HG03460 (cell line): ENCODE results near the gene ANK3.
"Not testable (repeated sequence)": the region's sequence is repeated elsewhere in the genome, so short reads cannot be mapped to it uniquely, and the experiment has no call there.

Experiments used
- ATAC-seq: cut with Tn5 transposase; IDR thresholded peaks from one replicate; pipeline ENCODE4 v1.9.1; 2021; ENCODE audit not compliant: unreplicated experiment

Gene ANK3

DNA sequence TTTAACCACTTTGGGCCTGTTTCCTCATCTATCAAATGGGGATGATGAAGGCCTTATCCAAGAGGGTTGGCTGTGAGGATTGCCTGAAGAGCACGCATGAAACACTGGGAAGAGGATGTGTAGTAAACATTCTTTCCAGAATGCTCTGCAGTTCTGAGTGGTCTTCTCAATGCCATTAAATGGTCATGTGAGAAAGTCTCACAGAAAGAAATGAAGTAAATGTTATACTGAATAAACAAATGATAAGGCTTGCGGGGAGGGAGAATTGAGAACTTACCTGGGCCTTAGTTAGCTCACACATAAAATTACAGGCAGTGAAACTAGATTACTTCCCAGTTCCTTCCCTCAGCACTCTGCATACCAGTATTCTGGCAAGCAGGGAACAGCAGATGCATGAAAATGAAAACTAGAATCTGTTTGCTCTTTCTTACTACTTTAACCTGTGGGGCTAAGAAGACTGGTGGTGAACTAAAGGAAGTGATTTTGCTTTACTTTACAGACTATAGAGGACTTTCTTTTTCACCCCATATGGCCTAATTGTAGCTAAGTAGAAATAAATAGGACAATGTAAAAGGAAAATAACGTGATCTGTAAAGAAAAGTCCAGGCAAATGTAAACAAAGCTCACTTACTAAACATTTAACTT lies 348.1 kb downstream of the ANK3 start:
- no peak for ATAC-seq

- no peak for ATAC-seq
Measured at GRCh38 chr10:60040014-60040662, 349.5 kb downstream of the ANK3 start.

DNA sequence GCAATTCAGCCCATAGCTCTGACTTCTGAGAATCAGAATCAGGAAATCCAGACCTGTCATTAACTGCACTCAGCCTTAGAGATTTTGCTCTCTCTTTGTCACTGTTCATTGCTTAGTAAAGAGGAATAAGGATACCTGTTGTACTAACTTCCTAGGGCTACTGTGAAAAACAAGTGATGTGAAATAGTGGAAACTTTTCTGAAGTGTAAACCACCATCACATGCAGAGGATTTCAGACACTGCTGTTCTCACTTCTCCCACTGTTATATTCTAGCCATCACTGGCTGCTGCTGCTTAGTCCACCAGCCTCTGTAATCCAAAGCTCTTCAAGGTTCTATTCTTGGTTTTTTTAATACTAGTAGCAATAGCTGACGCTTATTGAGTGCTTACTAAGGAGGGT lies 353.7 kb downstream of the ANK3 start:
- no peak for ATAC-seq

GRCh38 chr10:60035375-60035774 lies 354.3 kb downstream of the ANK3 start:
- not testable (repeated sequence) for ATAC-seq

DNA sequence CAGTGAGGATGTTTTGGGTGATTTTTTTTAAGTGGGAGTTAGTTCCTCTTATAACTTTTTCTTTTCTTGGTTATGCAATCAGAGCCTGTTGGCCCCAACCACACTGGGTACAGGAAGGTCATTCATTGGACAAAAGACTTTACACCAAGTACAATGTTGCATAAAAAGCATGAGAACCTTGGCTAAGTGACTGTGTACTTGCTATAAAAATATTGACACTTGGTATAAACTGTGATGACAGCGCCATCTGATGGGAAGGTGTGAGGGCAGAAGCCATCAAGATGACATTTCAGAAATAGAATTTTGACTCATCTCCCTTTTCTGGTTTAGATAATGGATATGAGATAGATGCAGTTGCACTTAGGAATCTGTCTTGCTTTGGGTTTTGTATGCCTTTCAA lies 357.0 kb downstream of the ANK3 start:
- ATAC-seq: no peak

DNA sequence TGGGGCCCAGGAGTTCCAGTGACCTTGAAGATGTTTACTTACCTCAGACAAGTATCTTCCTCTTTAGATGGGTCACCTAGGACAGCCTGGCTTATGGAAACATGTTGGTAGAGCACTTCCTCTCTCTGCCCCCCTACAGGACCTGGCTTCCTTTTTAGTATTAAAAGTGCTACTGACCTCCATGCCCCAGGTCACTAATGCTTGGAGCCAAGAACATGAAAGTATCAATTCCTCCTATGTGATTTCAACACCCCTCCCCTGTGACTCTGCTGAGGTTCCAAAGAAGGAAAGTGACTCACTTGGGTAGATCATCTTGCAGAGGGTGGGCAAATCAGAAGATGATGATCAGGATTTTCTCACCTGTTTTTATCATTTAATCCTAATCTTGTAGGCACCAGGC lies 358.0 kb downstream of the ANK3 start:
- ATAC-seq: peak; percentile 62

- no peak for ATAC-seq
Measured at GRCh38 chr10:60031183-60031582, 358.5 kb downstream of the ANK3 start.

GRCh38 chr10:60029475-60029874 lies 360.2 kb downstream of the ANK3 start:
- ATAC-seq: no peak

GRCh38 chr10:60028081-60028480 lies 361.6 kb downstream of the ANK3 start:
- no peak for ATAC-seq

DNA sequence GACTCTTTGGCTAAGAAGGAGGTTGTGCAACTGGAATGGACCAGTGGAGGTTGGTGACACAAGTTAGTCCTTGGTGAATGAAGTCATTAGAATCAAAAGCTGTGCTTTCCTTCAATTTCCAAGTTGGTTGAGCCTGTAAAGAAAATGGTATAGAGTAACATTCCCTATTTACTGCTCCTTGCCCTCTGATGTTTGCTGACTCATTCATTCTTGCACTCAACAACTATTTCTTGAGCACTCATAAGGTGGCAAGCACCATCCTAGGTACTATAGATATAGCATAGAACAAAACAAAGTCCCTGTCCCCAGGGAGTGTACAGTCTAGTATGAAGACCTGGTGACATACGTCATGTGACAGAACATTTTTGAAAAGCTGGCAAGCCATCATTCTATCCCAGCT lies 364.4 kb downstream of the ANK3 start:
- ATAC-seq: no peak

DNA sequence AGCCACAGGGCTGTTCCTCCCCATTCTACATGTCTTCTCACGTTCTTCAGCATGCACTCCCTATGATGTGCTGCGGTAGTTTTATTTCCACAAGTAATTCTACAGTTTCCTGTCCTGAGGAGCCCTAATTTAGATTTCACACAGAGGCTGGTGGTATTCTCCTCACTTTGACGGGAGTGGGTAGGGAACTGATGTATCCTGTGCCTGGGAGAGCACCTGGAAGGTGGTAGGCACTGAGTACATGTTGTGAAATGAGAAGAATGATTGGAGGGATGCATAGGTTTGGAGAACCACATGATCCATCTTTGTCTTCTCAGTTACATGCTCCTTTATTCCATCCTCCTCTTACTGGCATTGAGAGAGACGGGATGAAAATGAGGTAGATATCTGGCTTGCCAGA lies 365.2 kb downstream of the ANK3 start:
- no peak for ATAC-seq

- ATAC-seq: no peak
Measured at GRCh38 chr10:60023155-60023877, 366.4 kb downstream of the ANK3 start.

GRCh38 chr10:60021361-60021760 lies 368.3 kb downstream of the ANK3 start:
- ATAC-seq: no peak

- ATAC-seq: no peak
Measured at GRCh38 chr10:60016794-60017193, 372.9 kb downstream of the ANK3 start.

DNA sequence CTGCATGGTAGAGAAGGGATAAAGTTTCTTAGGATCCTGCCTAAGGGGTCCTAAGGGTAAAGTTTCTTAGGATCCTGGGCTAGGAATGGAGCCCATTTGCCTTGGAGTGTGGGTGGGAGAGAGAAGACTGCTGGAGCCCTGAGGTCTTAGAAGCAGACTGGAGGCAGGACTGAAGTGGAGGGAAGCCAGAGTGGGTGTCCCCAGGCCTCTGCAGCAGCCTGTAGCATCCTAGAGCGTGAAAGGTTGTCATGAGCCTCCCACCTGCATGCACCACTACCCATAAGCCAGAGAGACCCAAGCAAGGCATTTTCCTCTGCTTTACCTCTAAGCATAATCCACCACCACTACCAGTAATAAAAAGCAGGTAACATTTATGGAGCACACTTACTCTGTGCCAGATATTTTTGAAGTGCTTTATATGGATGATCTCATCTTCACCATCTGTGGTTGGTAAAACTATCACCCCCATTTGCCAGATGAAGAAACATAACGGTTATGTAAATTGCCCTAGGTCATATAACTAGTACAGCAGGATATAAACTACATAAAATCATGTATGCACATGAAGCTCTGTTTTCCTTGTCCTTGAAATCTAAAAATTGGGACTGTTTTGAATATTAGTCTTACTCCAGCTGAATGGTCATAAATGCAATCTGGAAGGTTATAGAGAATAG lies 379.8 kb downstream of the ANK3 start:
- ATAC-seq: no peak

DNA sequence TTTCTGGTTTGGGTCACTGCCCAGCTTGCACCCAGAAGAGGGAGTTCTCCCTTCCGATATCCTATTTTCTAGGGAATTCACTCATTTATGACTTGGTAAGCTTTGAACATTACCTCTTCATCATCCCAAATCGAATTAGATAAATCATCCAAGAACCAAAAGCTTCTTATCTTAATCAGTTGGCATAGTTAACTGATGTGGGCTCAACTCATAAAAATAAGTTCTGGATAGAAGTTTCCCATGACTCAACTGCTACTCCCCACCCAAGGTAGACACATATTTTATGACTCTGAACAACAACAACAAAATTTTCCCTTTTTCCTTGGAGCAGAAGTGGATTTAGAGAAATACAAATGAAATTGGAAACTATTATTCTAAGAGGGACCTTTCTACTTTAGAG lies 380.4 kb downstream of the ANK3 start:
- ATAC-seq: no peak

GRCh38 chr10:60008816-60009215 lies 380.9 kb downstream of the ANK3 start:
- no peak for ATAC-seq

- no peak for ATAC-seq
Measured at GRCh38 chr10:60006062-60006461, 383.6 kb downstream of the ANK3 start.

DNA sequence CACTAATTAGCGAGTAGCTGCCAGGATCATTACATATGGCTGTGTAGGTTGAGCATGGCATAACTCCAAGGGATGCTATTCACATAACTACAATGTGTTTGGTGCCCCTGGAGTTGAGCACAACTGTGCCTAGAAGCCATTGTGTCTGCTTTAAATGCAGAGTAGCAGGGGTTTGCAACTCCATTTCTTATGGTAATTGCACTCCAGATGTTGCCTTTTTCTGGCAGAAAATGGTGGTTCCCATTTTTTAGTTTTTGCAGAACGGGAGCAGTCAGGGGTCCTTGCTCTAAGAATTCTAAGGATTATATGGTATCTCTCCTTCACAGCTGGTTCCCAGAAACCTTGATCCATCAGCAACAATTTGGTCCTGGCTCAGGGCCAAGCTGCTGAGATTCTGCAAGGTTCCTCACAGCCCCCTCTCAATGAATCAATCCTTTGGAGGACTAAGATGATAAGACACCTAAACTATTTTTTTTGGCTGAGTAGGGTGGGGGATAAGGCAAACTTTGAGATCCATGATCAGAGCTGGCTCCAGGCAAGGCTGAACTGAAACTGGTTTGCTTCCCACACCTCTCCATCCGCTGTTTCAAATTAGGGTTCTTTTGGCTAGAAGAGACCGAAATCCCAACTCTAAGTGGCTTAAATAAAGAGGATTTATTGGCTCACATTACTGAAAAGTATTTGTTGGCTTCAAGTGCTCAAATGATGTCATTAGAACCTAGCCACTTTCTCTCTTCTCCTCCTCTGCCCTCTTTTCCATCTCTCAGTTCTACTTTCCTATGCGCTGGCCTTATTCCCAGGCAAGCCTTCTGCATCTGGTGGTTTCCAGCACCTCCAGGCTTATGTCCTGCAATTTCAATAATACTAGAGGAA lies 385.8 kb downstream of the ANK3 start:
- no peak for ATAC-seq

DNA sequence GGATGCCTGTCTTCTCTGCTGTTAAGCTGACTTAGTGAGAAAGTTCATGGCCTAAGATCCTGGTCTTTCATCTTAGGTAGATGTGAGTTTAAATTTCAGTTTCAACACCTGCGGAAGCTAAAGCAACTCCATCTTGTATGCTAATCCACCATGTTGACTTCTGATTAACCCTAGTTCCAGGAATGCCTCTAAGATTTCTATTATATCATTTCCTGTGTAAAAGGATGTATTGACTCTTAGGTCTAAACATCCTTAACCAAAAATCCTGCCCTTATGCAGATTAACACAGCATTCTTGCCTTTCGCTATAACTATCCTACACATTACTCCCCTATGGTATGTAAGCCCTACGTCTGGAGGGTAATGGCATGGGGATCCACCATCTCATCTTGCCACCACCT lies 388.9 kb downstream of the ANK3 start:
- ATAC-seq: no peak
